NCI-H226 (cell line): ENCODE results near the gene FMN1.
A peak's percentile ranks its signal among the peaks of the same experiment; 100 is the strongest.
"Not testable (repeated sequence)": the region's sequence is repeated elsewhere in the genome, so short reads cannot be mapped to it uniquely, and the experiment has no call there.

Experiments used
- DNase-seq: peaks from one replicate; pipeline ENCODE4 v3.0.0-alpha.2; 2015

The FMN1 gene

GRCh38 chr15:32872621-32873283 lies 321.8 kb downstream of the FMN1 start:
- no peak for DNase-seq

GRCh38 chr15:32871883-32872282 lies 322.6 kb downstream of the FMN1 start:
- DNase-seq, result no peak

GRCh38 chr15:32870240-32871033 lies 324.1 kb downstream of the FMN1 start:
- no peak for DNase-seq

GRCh38 chr15:32869776-32870175 lies 324.7 kb downstream of the FMN1 start:
- DNase-seq, result no peak

GRCh38 chr15:32867313-32867626 lies 327.2 kb downstream of the FMN1 start:
- peak; percentile 7 for DNase-seq

- DNase-seq, result no peak
Observed at GRCh38 chr15:32866454-32867312, 327.8 kb downstream of the FMN1 start.

GRCh38 chr15:32864841-32865240 lies 329.7 kb downstream of the FMN1 start:
- no peak for DNase-seq

GRCh38 chr15:32864051-32864450 lies 330.5 kb downstream of the FMN1 start:
- no peak for DNase-seq

GRCh38 chr15:32861761-32862160 lies 332.8 kb downstream of the FMN1 start:
- DNase-seq, result no peak

- no peak for DNase-seq
Observed at GRCh38 chr15:32861174-32861573, 333.3 kb downstream of the FMN1 start.

GRCh38 chr15:32859996-32860395 lies 334.5 kb downstream of the FMN1 start:
- DNase-seq, result no peak

GRCh38 chr15:32859251-32859650 lies 335.3 kb downstream of the FMN1 start:
- DNase-seq, result no peak

GRCh38 chr15:32857732-32858131 lies 336.8 kb downstream of the FMN1 start:
- no peak for DNase-seq

- peak; percentile 28 for DNase-seq
Observed at GRCh38 chr15:32856753-32857152, 337.8 kb downstream of the FMN1 start.

GRCh38 chr15:32855942-32856341 lies 338.6 kb downstream of the FMN1 start:
- peak; percentile 86 for DNase-seq

GRCh38 chr15:32853592-32853991 lies 340.9 kb downstream of the FMN1 start:
- no peak for DNase-seq

GRCh38 chr15:32852771-32853170 lies 341.7 kb downstream of the FMN1 start:
- DNase-seq, result no peak

GRCh38 chr15:32852017-32852416 lies 342.5 kb downstream of the FMN1 start:
- no peak for DNase-seq

- DNase-seq, result peak; percentile 53
Observed at GRCh38 chr15:32851572-32851971, 342.9 kb downstream of the FMN1 start.

GRCh38 chr15:32849769-32850668 lies 344.5 kb downstream of the FMN1 start:
- peak; percentile 81 for DNase-seq

GRCh38 chr15:32846671-32847070 lies 347.8 kb downstream of the FMN1 start:
- DNase-seq, result not testable (repeated sequence)

GRCh38 chr15:32844118-32844711 lies 350.3 kb downstream of the FMN1 start:
- no peak for DNase-seq
